T-helper 2 cell treated with Interferon-gamma antibody and Interleukin-4, amounts not matched to agents 5 μg/mL and 100 μg/mL, for 36 hours (primary cell): ENCODE data around the gene MRC2.
"Not testable (repeated sequence)": the region's sequence is repeated elsewhere in the genome, so short reads cannot be mapped to it uniquely, and the experiment has no call there.

Experiments used
- DNase-seq: peaks from one replicate; pipeline ENCODE4 v3.0.0; 2021; ENCODE audit warnings: low spot score
- H3K27ac Mint-ChIP-seq: one replicate; pipeline ENCODE4 v1.8.0; 2021; ENCODE audit warnings: mild to moderate bottlenecking, mixed read lengths
- H3K27me3 Mint-ChIP-seq: one replicate; pipeline ENCODE4 v1.8.0; 2021; ENCODE audit warnings: low read depth, mixed read lengths
- H3K36me3 Mint-ChIP-seq: one replicate; pipeline ENCODE4 v1.8.0; 2021; ENCODE audit warnings: low read depth, mixed read lengths
- H3K4me1 Mint-ChIP-seq: one replicate; pipeline ENCODE4 v1.8.0; 2021; ENCODE audit warnings: low read depth, mixed read lengths
- H3K4me3 Mint-ChIP-seq: one replicate; pipeline ENCODE4 v1.8.0; 2022; ENCODE audit warnings: mild to moderate bottlenecking, moderate library complexity, mixed read lengths
- H3K9me3 Mint-ChIP-seq: one replicate; pipeline ENCODE4 v1.8.0; 2021; ENCODE audit warnings: mixed read lengths

The MRC2 gene

DNA sequence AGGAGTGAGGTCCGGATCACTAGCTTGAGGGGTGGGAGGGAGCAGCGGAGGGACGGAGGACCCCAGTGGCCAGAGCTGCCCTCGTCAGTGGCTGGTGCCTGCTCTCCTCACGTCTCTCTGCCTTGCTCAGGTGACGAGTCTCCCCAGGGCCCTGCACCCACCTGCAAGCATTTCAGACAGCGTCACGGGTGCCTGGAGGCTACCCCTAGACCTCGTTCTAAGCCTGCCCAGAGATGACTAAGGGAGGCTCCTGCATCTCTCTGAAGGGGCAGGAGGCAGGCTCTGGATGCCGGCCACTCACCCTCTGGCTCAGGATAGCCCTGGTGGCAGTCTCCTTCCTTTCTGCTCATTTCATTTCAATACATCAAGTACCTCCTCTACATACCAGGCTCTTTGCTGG is 68.8 kb downstream of the MRC2 start:
- Mint-ChIP-seq H3K4me1 (no peaks in the 10 kb centered on the region), H3K4me3 (no peak overlapping the region), H3K27ac (no peak overlapping the region), H3K9me3 (no peaks in the 10 kb centered on the region), H3K36me3 (no peaks in the 10 kb centered on the region), H3K27me3 (peaks cover 8% of the 10 kb centered on the region)
- no peak for DNase-seq

DNA sequence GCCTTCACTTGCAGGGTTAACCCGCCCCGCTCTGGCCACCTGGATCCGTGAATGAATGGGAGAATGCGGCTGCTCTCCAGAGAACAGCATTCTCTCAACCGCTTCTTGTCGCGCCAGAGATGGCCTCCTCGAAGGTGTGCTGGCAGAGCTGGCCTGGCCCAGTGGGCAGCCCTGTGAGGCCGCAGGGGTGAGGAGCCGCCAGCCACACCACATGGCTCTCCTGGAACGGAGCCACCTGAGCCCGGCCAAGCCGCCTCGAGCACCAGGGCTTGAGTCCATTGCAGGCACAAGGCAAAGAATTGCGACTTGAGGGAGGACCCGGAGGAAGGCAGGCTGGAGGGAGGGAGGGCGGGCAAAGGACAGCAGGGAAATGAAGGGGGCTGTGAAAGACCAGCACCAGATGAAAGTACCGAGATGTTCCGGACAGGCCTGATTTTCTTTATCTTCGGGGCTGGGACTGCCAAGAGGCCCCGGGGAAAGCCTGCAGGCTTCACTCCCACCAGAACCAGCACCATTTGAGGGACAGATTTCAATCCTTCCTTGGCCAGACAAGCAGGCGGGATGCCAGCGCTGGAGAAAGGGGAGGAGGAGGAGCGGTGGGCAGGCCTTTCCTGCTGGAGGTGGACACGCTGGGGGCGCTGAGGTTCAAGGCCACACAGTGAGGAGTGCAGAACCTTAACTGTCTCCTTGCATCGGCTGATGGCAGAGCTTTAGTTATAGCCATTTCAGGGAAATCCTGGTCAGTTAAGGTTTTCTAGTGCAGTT is 69.4 kb downstream of the MRC2 start:
- Mint-ChIP-seq H3K4me1 (no peaks in the 10 kb centered on the region), H3K27ac (no peak overlapping the region), H3K9me3 (no peaks in the 10 kb centered on the region), H3K4me3 (no peak overlapping the region), H3K27me3 (peaks cover 8% of the 10 kb centered on the region), H3K36me3 (no peaks in the 10 kb centered on the region)
- no peak for DNase-seq

- not testable (repeated sequence) for H3K27ac Mint-ChIP-seq, H3K9me3 Mint-ChIP-seq, H3K4me3 Mint-ChIP-seq, H3K4me1 Mint-ChIP-seq, H3K36me3 Mint-ChIP-seq, DNase-seq
- H3K27me3 Mint-ChIP-seq = peaks cover 10% of the 10 kb centered on the region
Observed at GRCh38 chr17:62698459-62698858, 71.0 kb downstream of the MRC2 start.

DNA sequence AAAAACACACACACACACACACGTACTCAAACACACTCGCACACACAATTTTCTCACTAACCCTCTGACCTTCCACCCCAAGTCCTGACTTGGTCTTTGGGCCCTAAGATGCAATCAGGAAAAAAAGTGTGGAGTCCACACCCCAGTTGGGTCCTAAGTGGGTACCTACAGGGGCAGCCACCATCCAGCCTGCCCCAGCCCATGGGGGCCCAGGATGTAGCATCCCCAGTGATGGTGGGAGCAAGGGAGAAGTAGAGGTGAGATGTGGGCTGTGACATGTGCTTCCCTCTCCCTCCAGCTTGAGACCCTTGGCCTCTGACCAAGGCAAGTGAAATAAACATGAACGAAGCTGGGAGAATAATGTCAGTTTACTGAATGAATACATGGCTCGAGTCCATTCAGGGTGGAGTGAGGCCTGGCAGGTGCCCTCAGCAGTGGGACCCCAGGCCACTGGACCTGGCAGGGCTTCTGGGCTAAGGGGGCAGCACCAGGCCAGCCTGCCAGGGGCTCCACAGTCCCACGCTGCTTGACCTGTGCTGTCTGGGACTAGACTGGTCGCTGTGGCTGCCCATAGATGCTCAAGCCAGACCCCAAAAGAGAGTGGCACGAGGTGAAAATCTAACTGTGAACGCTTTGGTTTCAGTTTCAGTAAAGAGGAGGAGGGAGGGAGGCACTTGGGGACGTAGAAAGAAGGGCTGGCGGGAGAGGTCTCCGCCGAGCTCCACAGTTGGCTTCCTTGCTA is 73.7 kb downstream of the MRC2 start:
- DNase-seq = no peak
- no peaks in the 10 kb centered on the region for H3K36me3 Mint-ChIP-seq
- H3K27me3 Mint-ChIP-seq = peaks cover 28% of the 10 kb centered on the region
- no peak overlapping the region for H3K4me3 Mint-ChIP-seq
- H3K4me1 Mint-ChIP-seq = peaks cover 4% of the 10 kb centered on the region
- H3K9me3 Mint-ChIP-seq = no peaks in the 10 kb centered on the region
- H3K27ac Mint-ChIP-seq = no peak overlapping the region

DNA sequence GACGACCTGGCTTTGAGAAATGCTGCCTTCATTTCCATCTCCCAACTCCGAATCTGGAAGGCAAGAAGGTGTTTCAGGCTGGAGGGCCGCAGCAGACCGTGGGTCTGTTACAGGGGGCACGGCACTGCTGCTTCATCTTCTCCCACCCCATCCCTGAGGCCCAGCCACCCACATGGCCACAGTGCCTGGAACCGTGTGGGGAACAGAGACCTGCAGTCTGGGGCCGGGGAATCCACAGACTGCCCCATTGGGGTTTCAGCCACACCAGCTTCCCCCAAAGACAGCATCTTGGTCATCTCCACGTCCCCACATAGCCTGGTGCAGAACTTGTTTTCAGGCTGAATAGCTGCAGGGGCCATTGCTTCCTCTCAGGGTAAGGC is 74.2 kb downstream of the MRC2 start:
- Mint-ChIP-seq H3K9me3 (no peaks in the 10 kb centered on the region), H3K36me3 (no peaks in the 10 kb centered on the region), H3K4me1 (peaks cover 4% of the 10 kb centered on the region), H3K4me3 (no peak overlapping the region), H3K27ac (no peak overlapping the region), H3K27me3 (peaks cover 32% of the 10 kb centered on the region)
- no peak for DNase-seq

DNA sequence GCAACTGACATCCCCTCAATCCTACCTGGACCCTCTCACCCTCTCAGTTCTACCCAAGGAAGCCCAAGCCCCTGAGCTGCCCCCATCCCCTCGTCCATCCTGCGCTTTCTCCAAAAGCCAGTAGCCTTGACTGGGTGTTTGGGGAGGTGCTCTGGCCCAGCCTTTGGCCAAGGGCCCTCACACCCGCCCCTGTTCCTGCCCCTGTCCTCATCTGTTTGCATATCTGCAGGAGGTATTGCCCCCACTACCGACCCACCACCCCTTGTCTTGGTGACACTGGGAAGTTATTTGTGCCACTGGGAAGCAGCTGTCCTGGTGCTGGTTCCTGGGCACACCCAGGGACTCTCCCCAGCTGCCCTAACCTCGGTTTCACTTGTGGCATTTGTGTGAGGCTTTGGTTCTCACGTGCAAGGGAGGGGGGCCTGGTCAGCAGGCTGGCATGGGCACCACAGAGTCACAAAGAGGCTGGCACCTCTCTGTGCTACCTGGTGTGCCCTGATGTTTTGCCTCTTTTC is 75.3 kb downstream of the MRC2 start:
- Mint-ChIP-seq H3K4me3 (peak overlapping the region; percentile 18), H3K27me3 (peaks cover 39% of the 10 kb centered on the region), H3K4me1 (peaks cover 4% of the 10 kb centered on the region), H3K9me3 (no peaks in the 10 kb centered on the region), H3K27ac (no peak overlapping the region), H3K36me3 (no peaks in the 10 kb centered on the region)
- DNase-seq = no peak

GRCh38 chr17:62703261-62703775 is 75.8 kb downstream of the MRC2 start:
- Mint-ChIP-seq H3K9me3 (no peaks in the 10 kb centered on the region), H3K4me1 (peaks cover 4% of the 10 kb centered on the region), H3K36me3 (no peaks in the 10 kb centered on the region), H3K27ac (no peak overlapping the region), H3K27me3 (peaks cover 39% of the 10 kb centered on the region), H3K4me3 (peak overlapping the region; percentile 18)
- no peak for DNase-seq

DNA sequence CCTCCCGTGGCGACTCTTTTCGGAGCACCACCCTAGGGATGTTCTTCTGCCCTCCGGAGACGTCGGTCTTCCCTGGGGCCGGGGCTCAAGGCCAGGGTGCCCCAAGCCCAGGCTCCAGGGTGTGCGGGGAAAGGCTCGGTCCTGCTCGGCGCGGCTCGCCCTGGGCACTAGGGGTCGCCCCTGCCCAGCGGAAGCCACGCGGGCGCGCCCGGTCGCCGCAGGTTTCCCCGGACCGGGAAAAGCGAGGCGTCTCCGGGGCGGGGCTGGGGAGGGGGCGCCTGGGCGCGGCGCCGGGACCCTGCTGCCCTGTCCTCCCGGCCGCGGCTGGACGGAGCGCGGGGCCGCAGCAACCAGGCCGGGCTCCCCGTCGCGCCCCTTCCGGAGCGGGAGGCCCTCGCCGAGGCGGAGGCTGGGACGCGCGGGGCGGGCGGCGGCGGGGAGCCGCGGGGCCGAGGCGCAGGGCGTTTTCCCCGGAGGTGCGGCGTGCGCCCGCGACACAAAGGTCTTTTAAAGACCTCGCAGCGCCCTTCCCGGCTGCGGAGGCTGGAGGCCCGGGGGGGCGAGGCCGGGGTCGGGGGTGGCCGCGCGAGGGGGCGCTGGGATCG is 76.4 kb downstream of the MRC2 start:
- Mint-ChIP-seq H3K9me3 (no peaks in the 10 kb centered on the region), H3K27ac (no peak overlapping the region), H3K4me3 (peak overlapping the region; percentile 18), H3K36me3 (no peaks in the 10 kb centered on the region), H3K4me1 (peaks cover 4% of the 10 kb centered on the region), H3K27me3 (peaks cover 39% of the 10 kb centered on the region)
- peak; percentile 61 for DNase-seq

DNA sequence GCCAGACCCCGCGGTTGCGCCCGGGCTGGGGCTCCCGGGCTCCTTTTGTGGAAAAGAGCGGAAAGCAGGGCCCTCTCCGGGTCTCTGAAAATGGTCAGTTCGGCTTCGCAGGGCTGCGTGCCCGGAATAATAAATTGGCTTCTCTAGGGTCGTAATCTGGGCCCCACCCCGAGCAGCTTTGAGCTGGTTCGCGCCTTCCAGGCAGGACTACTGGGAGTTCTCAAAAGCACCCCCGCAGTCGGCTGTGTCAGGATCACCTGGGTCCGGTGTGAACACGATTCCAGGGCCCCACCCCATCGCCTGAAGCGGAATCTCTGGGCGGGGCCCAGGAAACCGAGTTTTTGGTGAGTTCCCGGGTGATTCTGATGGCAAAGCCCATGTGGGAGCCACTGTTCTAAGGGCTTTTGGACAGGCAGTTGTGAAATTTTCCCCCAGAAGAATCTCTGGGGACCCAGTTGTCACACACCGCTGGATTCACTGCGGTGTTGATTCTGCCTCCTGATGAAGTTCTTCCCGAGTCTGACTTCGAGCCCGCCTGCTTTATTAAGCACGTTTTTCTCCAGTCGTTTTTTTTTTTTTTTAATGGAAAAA is 77.0 kb downstream of the MRC2 start:
- Mint-ChIP-seq H3K36me3 (no peaks in the 10 kb centered on the region), H3K9me3 (no peaks in the 10 kb centered on the region), H3K4me1 (peaks cover 4% of the 10 kb centered on the region), H3K4me3 (peak overlapping the region; percentile 51), H3K27me3 (peaks cover 42% of the 10 kb centered on the region), H3K27ac (no peak overlapping the region)
- DNase-seq = no peak

GRCh38 chr17:62705156-62705777 is 77.8 kb downstream of the MRC2 start:
- DNase-seq = no peak
- Mint-ChIP-seq H3K4me1 (peaks cover 4% of the 10 kb centered on the region), H3K27ac (no peak overlapping the region), H3K27me3 (peaks cover 47% of the 10 kb centered on the region), H3K36me3 (no peaks in the 10 kb centered on the region), H3K4me3 (peak overlapping the region; percentile 73), H3K9me3 (no peaks in the 10 kb centered on the region)

DNA sequence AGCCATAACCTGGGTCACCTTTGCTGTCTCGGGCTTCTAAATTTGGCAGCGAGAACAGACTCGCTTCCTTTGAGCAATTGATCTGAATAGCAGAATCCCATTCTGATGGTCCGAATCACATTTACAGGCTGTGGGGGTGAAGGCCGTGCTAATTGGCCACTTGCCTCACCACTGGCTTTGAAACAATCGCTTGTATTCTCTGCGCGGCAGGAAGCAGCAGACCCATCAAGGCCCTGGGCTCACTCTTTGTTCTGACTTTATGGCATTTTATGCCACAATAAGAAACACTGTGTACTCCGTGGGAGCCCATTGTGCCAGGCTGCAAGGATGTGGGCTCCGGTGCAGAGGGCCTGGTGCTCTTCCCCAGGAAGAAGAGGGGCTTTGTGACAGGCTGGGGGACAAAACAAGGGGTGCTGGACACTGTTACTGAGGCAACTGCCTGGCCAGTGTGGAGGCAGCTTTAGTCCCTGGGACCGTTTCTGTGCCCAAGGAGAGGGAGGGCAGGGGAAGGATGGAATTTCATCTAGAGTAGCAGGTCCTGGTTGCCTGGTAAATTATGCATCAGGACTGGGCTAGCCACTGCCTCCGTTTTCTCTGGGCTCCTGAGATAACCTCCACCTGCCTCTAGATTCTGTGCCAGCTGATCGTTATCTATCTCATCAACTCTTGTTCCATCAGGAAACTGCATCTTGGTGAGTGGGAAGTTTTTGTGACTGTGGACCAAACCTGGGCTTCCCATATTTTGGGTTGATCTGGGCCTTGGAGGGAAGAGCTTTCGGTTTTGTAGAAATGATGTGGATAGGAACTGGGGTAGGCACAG is 78.5 kb downstream of the MRC2 start:
- DNase-seq = no peak
- Mint-ChIP-seq H3K9me3 (no peaks in the 10 kb centered on the region), H3K27ac (no peak overlapping the region), H3K4me3 (peak overlapping the region; percentile 15), H3K27me3 (peaks cover 44% of the 10 kb centered on the region), H3K4me1 (peaks cover 4% of the 10 kb centered on the region), H3K36me3 (no peaks in the 10 kb centered on the region)

- Mint-ChIP-seq H3K36me3 (no peaks in the 10 kb centered on the region), H3K27me3 (peaks cover 46% of the 10 kb centered on the region), H3K27ac (no peak overlapping the region), H3K4me3 (peak overlapping the region; percentile 40), H3K4me1 (peaks cover 4% of the 10 kb centered on the region), H3K9me3 (no peaks in the 10 kb centered on the region)
- DNase-seq = no peak
Observed at GRCh38 chr17:62706598-62707424, 79.3 kb downstream of the MRC2 start.
